ENCODE results near the gene EYA4.

The EYA4 gene

GRCh38 chr6:133432021-133432989 lies 191.1 kb downstream of the EYA4 start:
- DNase-seq (ENCODE audit: low read depth in 1 of 2, low spot score in 1 of 2) = no peak
- TF ChIP-seq JUND (IDR thresholded peaks at IDR 0.05; ENCODE audit: low read depth) = no peak
- in situ Hi-C loops (cut with HindIII; ENCODE audit: low pct_unique_long_range_greater_than_20kb, low sequenced_read_pairs) = no loop called here

GRCh38 chr6:133435065-133435728 lies 194.0 kb downstream of the EYA4 start:
- in situ Hi-C loops (cut with HindIII; ENCODE audit: low pct_unique_long_range_greater_than_20kb, low sequenced_read_pairs) = no loop called here
- no peak; the same call in 1 of the 2 replicates for TF ChIP-seq JUND (IDR thresholded peaks at IDR 0.05; ENCODE audit: low read depth)
- DNase-seq (ENCODE audit: low read depth in 1 of 2, low spot score in 1 of 2) = peak; percentile 1 to 47

GRCh38 chr6:133436652-133437051 lies 195.5 kb downstream of the EYA4 start:
- in situ Hi-C loops (cut with HindIII; ENCODE audit: low pct_unique_long_range_greater_than_20kb, low sequenced_read_pairs) = no loop called here

GRCh38 chr6:133441491-133441890 lies 200.3 kb downstream of the EYA4 start:
- no peak for TF ChIP-seq JUND (IDR thresholded peaks at IDR 0.05; ENCODE audit: low read depth)

More at GRCh38 chr6:133436652-133437051, 195.5 kb downstream of the EYA4 start:
- TF ChIP-seq JUND (IDR thresholded peaks at IDR 0.05; ENCODE audit: low read depth) = no peak
- DNase-seq (ENCODE audit: low read depth in 1 of 2, low spot score in 1 of 2) = no peak

DNA sequence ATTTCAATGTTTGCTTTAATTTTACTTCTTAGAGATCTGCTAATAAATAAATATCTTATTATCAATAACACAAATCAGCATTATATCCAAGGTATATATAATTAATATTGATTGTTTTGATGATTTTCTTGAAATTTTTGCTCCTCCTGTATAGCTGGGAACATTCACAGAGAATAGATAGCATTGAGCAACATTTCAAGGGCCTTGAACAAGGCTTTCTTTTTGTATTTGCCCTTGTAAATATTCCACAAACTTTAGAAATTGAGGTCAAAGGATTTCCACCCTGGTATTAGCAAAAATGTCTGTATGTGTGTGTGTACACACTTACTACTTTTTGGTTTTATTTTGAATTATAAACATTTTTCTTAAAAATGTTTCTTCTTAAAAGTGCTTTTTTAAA lies 205.6 kb downstream of the EYA4 start:
- TF ChIP-seq JUND (IDR thresholded peaks at IDR 0.05; ENCODE audit: low read depth) = no peak
- in situ Hi-C loops (cut with HindIII; ENCODE audit: low pct_unique_long_range_greater_than_20kb, low sequenced_read_pairs) = no loop called here
- DNase-seq (ENCODE audit: low read depth in 1 of 2, low spot score in 1 of 2) = no peak

More at GRCh38 chr6:133441491-133441890, 200.3 kb downstream of the EYA4 start:
- in situ Hi-C loops (cut with HindIII; ENCODE audit: low pct_unique_long_range_greater_than_20kb, low sequenced_read_pairs) = no loop called here
- DNase-seq (ENCODE audit: low read depth in 1 of 2, low spot score in 1 of 2) = no peak

- in situ Hi-C loops (cut with HindIII; ENCODE audit: low pct_unique_long_range_greater_than_20kb, low sequenced_read_pairs) = no loop called here
- TF ChIP-seq JUND (IDR thresholded peaks at IDR 0.05; ENCODE audit: low read depth) = no peak
- DNase-seq (ENCODE audit: low read depth in 1 of 2, low spot score in 1 of 2) = no peak
Measured at GRCh38 chr6:133447924-133448323, 206.8 kb downstream of the EYA4 start.

- DNase-seq (ENCODE audit: low read depth in 1 of 2, low spot score in 1 of 2) = no peak
- TF ChIP-seq JUND (IDR thresholded peaks at IDR 0.05; ENCODE audit: low read depth) = no peak
- in situ Hi-C loops (cut with HindIII; ENCODE audit: low pct_unique_long_range_greater_than_20kb, low sequenced_read_pairs) = no loop called here
Measured at GRCh38 chr6:133456439-133456838, 215.3 kb downstream of the EYA4 start.

DNA sequence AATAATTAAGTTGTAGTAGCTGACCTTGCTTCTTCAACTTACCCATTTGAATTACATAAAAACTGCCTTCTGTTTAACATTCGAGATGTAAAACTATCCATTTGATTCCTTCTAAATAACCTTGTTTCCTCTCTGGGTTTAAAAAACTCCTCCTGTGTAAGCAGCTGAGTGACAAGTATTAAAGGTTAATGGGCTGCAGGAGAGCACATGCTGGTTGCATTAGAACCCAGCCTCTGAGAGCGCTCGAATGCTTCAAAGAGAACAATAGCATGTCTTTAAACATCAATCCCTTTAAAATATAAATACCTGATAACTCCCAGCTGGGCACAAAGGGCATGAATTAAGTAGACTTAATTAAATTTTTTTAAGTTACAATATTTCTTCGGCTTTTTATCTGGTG lies 215.8 kb downstream of the EYA4 start:
- DNase-seq (ENCODE audit: low read depth in 1 of 2, low spot score in 1 of 2) = no peak
- in situ Hi-C loops (cut with HindIII; ENCODE audit: low pct_unique_long_range_greater_than_20kb, low sequenced_read_pairs) = no loop called here
- TF ChIP-seq JUND (IDR thresholded peaks at IDR 0.05; ENCODE audit: low read depth) = no peak

DNA sequence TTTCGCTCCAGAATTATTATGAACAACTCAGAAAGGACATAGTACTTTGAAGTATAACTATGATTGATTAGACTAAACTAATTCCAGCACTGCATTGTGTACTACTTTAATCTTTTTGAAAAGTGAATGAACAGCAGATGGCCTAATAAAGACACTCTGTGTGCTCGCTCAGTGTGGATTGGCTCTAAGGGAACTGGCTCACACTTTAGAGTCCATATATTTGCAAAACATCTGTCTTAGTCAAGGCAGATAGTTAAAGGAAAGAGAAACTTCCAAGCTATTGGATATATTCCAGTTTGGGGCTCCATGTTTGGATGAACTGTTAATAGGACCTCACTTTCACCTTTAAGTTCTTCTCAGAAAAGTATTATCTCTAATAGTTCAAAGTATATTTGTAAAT lies 218.9 kb downstream of the EYA4 start:
- no peak for TF ChIP-seq JUND (IDR thresholded peaks at IDR 0.05; ENCODE audit: low read depth)
- in situ Hi-C loops (cut with HindIII; ENCODE audit: low pct_unique_long_range_greater_than_20kb, low sequenced_read_pairs) = no loop called here
- no peak for DNase-seq (ENCODE audit: low read depth in 1 of 2, low spot score in 1 of 2)

DNA sequence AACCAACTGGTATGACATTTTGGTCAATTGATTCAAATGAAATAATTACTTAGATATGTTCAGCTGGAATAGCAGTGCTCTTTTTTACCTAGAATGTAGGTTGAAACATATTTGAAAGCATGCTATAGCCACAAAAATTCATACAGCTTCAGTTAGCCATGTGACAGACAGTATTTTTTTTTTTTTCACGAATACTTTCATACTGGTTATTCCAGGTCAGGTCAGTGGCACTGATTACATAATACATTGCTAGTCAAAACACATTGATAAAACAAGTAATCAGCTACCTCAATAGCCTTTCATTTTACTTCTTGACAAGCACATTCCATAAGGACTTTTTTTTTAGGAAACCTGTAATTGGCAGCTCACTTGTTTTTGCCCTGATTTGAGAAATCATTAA lies 222.6 kb downstream of the EYA4 start:
- no peak for DNase-seq (ENCODE audit: low read depth in 1 of 2, low spot score in 1 of 2)
- TF ChIP-seq JUND (IDR thresholded peaks at IDR 0.05; ENCODE audit: low read depth) = no peak
- in situ Hi-C loops (cut with HindIII; ENCODE audit: low pct_unique_long_range_greater_than_20kb, low sequenced_read_pairs) = no loop called here

GRCh38 chr6:133466680-133467079 lies 225.5 kb downstream of the EYA4 start:
- in situ Hi-C loops (cut with HindIII; ENCODE audit: low pct_unique_long_range_greater_than_20kb, low sequenced_read_pairs) = no loop called here
- no peak for TF ChIP-seq JUND (IDR thresholded peaks at IDR 0.05; ENCODE audit: low read depth)
- DNase-seq (ENCODE audit: low read depth in 1 of 2, low spot score in 1 of 2) = no peak

- in situ Hi-C loops (cut with HindIII; ENCODE audit: low pct_unique_long_range_greater_than_20kb, low sequenced_read_pairs) = no loop called here
- no peak for DNase-seq (ENCODE audit: low read depth in 1 of 2, low spot score in 1 of 2)
- TF ChIP-seq JUND (IDR thresholded peaks at IDR 0.05; ENCODE audit: low read depth) = no peak
Measured at GRCh38 chr6:133467231-133467981, 226.2 kb downstream of the EYA4 start.
